NT2/D1 (cell line): Measurements from ENCODE around the gene EIF2A.

Experiments used
- SUZ12 ChIP-seq: IDR thresholded peaks from 2 replicates; pipeline ENCODE4 v1.6.1; 2011; ENCODE audit not compliant: insufficient read length, insufficient read depth; ENCODE audit errors: extremely low read depth
- YY1 ChIP-seq: IDR thresholded peaks from 2 replicates; pipeline ENCODE4 v1.6.1; 2011; ENCODE audit not compliant: insufficient read length, insufficient read depth
- ZNF274 ChIP-seq: IDR thresholded peaks from 2 replicates; pipeline ENCODE4 v1.6.1; 2011; ENCODE audit warnings: mild to moderate bottlenecking, low read depth, low read length

GRCh38 chr3:150497956-150498355 lies 48.6 kb upstream of the EIF2A start:
- no peak for TF ChIP-seq YY1
- TF ChIP-seq ZNF274: no peak
- no peak for TF ChIP-seq SUZ12
